ENCODE measurements around the gene LCE2D. TPM values are rescaled to one million over a fixed set of nuclear protein-coding genes. Genes with fewer than 3 reads are reported as not detected.

LCE2D gene
- total RNA-seq, 1 experiment from 2014 or later: not detected

- Histone ChIP-seq H4K20me1 (ENCODE audit: control insufficient read depth, insufficient read depth, insufficient read length) (no peaks in the 10 kb centered on the region), H2BK5ac (ENCODE audit: insufficient read length, low read length) (no peak overlapping the region), H2BK15ac (ENCODE audit: low read depth, low read length) (no peak overlapping the region), H4K5ac (ENCODE audit: insufficient read length, low read depth, low read length) (no peak overlapping the region), H3K4me1 (ENCODE audit: insufficient read depth, low read length) (no peaks in the 10 kb centered on the region), H3K14ac (ENCODE audit: insufficient read depth, low read length) (no peak overlapping the region), H3K4me2 (ENCODE audit: insufficient read depth, insufficient read length, low read length) (no peak overlapping the region), H2BK120ac (ENCODE audit: low read depth, low read length, poor library complexity, severe bottlenecking) (no peak overlapping the region), H4K91ac (ENCODE audit: insufficient read length, low read depth, low read length) (no peak overlapping the region), H2BK12ac (ENCODE audit: insufficient read length, low read depth, low read length) (no peak overlapping the region), H3K4ac (ENCODE audit: low read depth, low read length) (no peak overlapping the region), H3K79me2 (ENCODE audit: insufficient read depth, low read length) (no peaks in the 10 kb centered on the region), H2AFZ (ENCODE audit: low read length) (no peak overlapping the region), H3K23ac (ENCODE audit: insufficient read length, low read depth, low read length) (no peak overlapping the region), H3K9ac (ENCODE audit: extremely low read depth, insufficient read length, low read length) (no peak overlapping the region), H4K8ac (replicated peaks; ENCODE audit: insufficient read length, low read depth, low read length) (no peak overlapping the region), H3K79me1 (ENCODE audit: insufficient read depth, low read depth, low read length, poor library complexity, severe bottlenecking) (no peaks in the 10 kb centered on the region), H3K56ac (ENCODE audit: insufficient read length, low read depth, low read length) (no peak overlapping the region), H3K9me3 (ENCODE audit: control insufficient read depth, low read depth, low read length) (peaks cover 85% of the 10 kb centered on the region), H3K27ac (ENCODE audit: insufficient read length, low read depth, low read length) (no peak overlapping the region), H3K18ac (ENCODE audit: insufficient read length, low read depth, low read length) (no peak overlapping the region), H3K27me3 (ENCODE audit: insufficient read depth, low read length) (no peaks in the 10 kb centered on the region), H2BK20ac (ENCODE audit: low read depth, low read length, poor library complexity, severe bottlenecking) (no peak overlapping the region), H3K23me2 (ENCODE audit: insufficient read length, low read depth, low read length, poor library complexity, severe bottlenecking) (no peaks in the 10 kb centered on the region), H2AK5ac (ENCODE audit: insufficient read length, low read length) (no peak overlapping the region), H3T11ph (ENCODE audit: low read length) (no peak overlapping the region)
- TF ChIP-seq CTCF (conservative IDR thresholded peaks at IDR 0.05): no peak
- Mint-ChIP-seq H3K4me3 (no peak overlapping the region), H3K9me3 (peaks cover 94 to 97% of the 10 kb centered on the region in 2 experiments), H3K27me3 (ENCODE audit: low read depth) (no peaks in the 10 kb centered on the region; the same call in 1 of the 2 replicates), H3K4me1 (no peaks in the 10 kb centered on the region), H3K27ac (no peak overlapping the region), H3K36me3 (ENCODE audit: insufficient read depth in 1 of 3, low read depth in 3 of 3) (peaks cover 0 to 22% (median 8%) of the 10 kb centered on the region in 3 experiments; a peak in 5 of 7 replicates)
- no peak for DNase-seq
- WGBS (ENCODE audit: extremely low coverage, insufficient read length, low lambda C conversion rate): no CpG with 5 or more reads among the region's 1 CpG
Observed at GRCh38 chr1:152640351-152640750, 22.8 kb upstream of the LCE2D start.

All from H9 (cell line).